SK-N-SH (cell line): ENCODE results near the gene AHRR. TPM values are rescaled to one million over a fixed set of nuclear protein-coding genes. Genes with fewer than 3 reads are reported as not detected.
"Not testable (repeated sequence)": the region's sequence is repeated elsewhere in the genome, so short reads cannot be mapped to it uniquely, and the experiment has no call there.

Experiments used
- CTCF ChIA-PET: fragments of 300-600, 350-600 bp; formaldehyde crosslinking; extraction: SDS; loops from one replicate; lab custom pipeline; 2021; lab: Yijun Ruan, JAX
- POLR2A ChIA-PET: fragments of 350-600 bp; sonication (Branson Sonifier 250); formaldehyde crosslinking; extraction: SDS; loops from one replicate; lab custom pipeline; 2020; ENCODE audit warnings: antibody characterized with exemption, inconsistent platforms; lab: Yijun Ruan, JAX
- DNase-seq: peaks from one replicate; pipeline ENCODE4 v3.0.0; 2012
- H2AFZ ChIP-seq: fragments of 200-600 bp; sonication (generic); 2 replicates; pipeline ENCODE4 v1.8.1; 2016; ENCODE audit warnings: antibody characterized with exemption, mild to moderate bottlenecking, low read depth
- H3F3A ChIP-seq: fragments of 200-600 bp; sonication (generic); replicated peaks from 2 replicates; pipeline ENCODE3; 2016; ENCODE audit warnings: antibody characterized with exemption, mild to moderate bottlenecking; ENCODE audit not compliant: insufficient read depth
- H3K27ac ChIP-seq, 2 experiments: fragments of 200-500 bp in 1 of 2; fragments of 200-600 bp in 1 of 2; sonication (Bioruptor generic) in 1 of 2; sonication (generic), shearing (Covaris generic) in 1 of 2; 2 replicates each; pipeline versions ENCODE4 v1.5.1 to v1.6.1; 2014 to 2016; ENCODE audit warnings: low read depth in 2 of 2, inconsistent platforms in 1 of 2, low read length in 1 of 2, mild to moderate bottlenecking in 1 of 2, mixed read lengths in 1 of 2
- H3K27me3 ChIP-seq: fragments of 200-600 bp; sonication (generic), shearing (Covaris generic); 2 replicates; pipeline ENCODE4 v1.6.1; 2016; ENCODE audit warnings: mixed run types; ENCODE audit not compliant: insufficient read depth
- H3K36me3 ChIP-seq, 2 experiments: fragments of 200-500 bp in 1 of 2; fragments of 200-600 bp in 1 of 2; sonication (Bioruptor generic) in 1 of 2; sonication (generic) in 1 of 2; replicated peaks in 1 of 2; 2 replicates each; pipeline versions ENCODE3 to v1.5.1; 2014 to 2016; ENCODE audit warnings: low read length in 1 of 2, mild to moderate bottlenecking in 1 of 2; ENCODE audit not compliant: insufficient read depth in 2 of 2, control insufficient read depth in 1 of 2
- H3K4me1 ChIP-seq, 2 experiments: fragments of 200-500 bp in 1 of 2; fragments of 200-600 bp in 1 of 2; sonication (Bioruptor generic) in 1 of 2; sonication (generic), shearing (Covaris generic) in 1 of 2; 2 replicates each; pipeline versions ENCODE4 v1.5.1 to v1.6.1; 2014 to 2016; ENCODE audit warnings: low read depth in 1 of 2, low read length in 1 of 2, mixed run types in 1 of 2; ENCODE audit not compliant: insufficient read depth in 2 of 2, control insufficient read depth in 1 of 2
- H3K4me2 ChIP-seq: fragments of 200-600 bp; sonication (generic), shearing (Covaris generic); 2 replicates; pipeline ENCODE4 v1.6.1; 2017; ENCODE audit warnings: mixed run types
- H3K4me3 ChIP-seq, 2 experiments: fragments of 200-500 bp in 1 of 2; fragments of 200-600 bp in 1 of 2; sonication (Bioruptor generic) in 1 of 2; sonication (generic), shearing (Covaris generic) in 1 of 2; 2 replicates each; pipeline versions ENCODE4 v1.5.1 to v1.8.1; 2014 to 2016; ENCODE audit warnings: low read depth in 2 of 2, inconsistent platforms in 1 of 2, low read length in 1 of 2, mild to moderate bottlenecking in 1 of 2, mixed read lengths in 1 of 2, moderate library complexity in 1 of 2
- H3K79me2 ChIP-seq: fragments of 200-600 bp; sonication (generic); 2 replicates; pipeline ENCODE4 v1.8.1; 2017; ENCODE audit warnings: mild to moderate bottlenecking; ENCODE audit not compliant: insufficient read depth
- H3K9ac ChIP-seq: fragments of 200-600 bp; sonication (generic); 2 replicates; pipeline ENCODE4 v1.6.1; 2017; ENCODE audit warnings: mixed run types
- H3K9me2 ChIP-seq: fragments of 200-600 bp; sonication (generic); 2 replicates; pipeline ENCODE4 v1.6.1; 2017; ENCODE audit warnings: mixed run types
- H3K9me3 ChIP-seq: fragments of 200-600 bp; sonication (generic); 2 replicates; pipeline ENCODE4 v1.6.1; 2017; ENCODE audit warnings: mixed run types, mild to moderate bottlenecking, moderate library complexity
- H4K20me1 ChIP-seq: fragments of 200-600 bp; sonication (generic); 2 replicates; pipeline ENCODE4 v1.6.1; 2017; ENCODE audit warnings: mild to moderate bottlenecking, mixed run types; ENCODE audit not compliant: insufficient read depth
- EP300 ChIP-seq, 2 experiments: IDR thresholded peaks; 2 replicates each; pipeline versions ENCODE4 v1.4.0 to v1.6.1; 2012; ENCODE audit warnings: borderline replicate concordance in 1 of 2, low read depth in 1 of 2, low read length in 1 of 2
- FOSL2 ChIP-seq: IDR thresholded peaks from 2 replicates; pipeline ENCODE4 v1.4.0; 2012; ENCODE audit warnings: low read depth, mild to moderate bottlenecking, moderate library complexity, borderline replicate concordance
- FOXM1 ChIP-seq: IDR thresholded peaks from 2 replicates; pipeline ENCODE4 v1.4.0; 2012; ENCODE audit warnings: low read depth, mild to moderate bottlenecking
- GABPA ChIP-seq: IDR thresholded peaks from 2 replicates; pipeline ENCODE4 v1.4.0; 2012; ENCODE audit warnings: low read depth, mild to moderate bottlenecking
- JUND ChIP-seq: IDR thresholded peaks from 2 replicates; pipeline ENCODE4 v1.4.0; 2012
- MEF2A ChIP-seq: IDR thresholded peaks from 2 replicates; pipeline ENCODE4 v1.4.0; 2012; ENCODE audit warnings: low read depth, borderline replicate concordance
- MXI1 ChIP-seq: IDR thresholded peaks from 2 replicates; pipeline ENCODE4 v1.6.1; 2012; ENCODE audit warnings: mild to moderate bottlenecking, low read depth, low read length, improper control_type of control experiment
- NRF1 ChIP-seq: IDR thresholded peaks from 2 replicates; pipeline ENCODE4 v1.6.1; 2012; ENCODE audit warnings: low read depth, mild to moderate bottlenecking, low read length
- POLR2AphosphoS5 ChIP-seq: IDR thresholded peaks from 2 replicates; pipeline ENCODE4 v1.6.1; 2012; ENCODE audit warnings: low read depth, low read length
- RAD21 ChIP-seq: IDR thresholded peaks from 2 replicates; pipeline ENCODE4 v1.6.1; 2012; ENCODE audit warnings: mild to moderate bottlenecking, low read length
- RCOR1 ChIP-seq: fragments of 150-350 bp; IDR thresholded peaks from 2 replicates; pipeline ENCODE4 v1.6.1; 2017; ENCODE audit warnings: antibody characterized with exemption, low read length
- RFX5 ChIP-seq: IDR thresholded peaks from 2 replicates; pipeline ENCODE4 v1.6.1; 2012; ENCODE audit warnings: mild to moderate bottlenecking, improper control_type of control experiment, low read length
- SMC3 ChIP-seq: IDR thresholded peaks from 2 replicates; pipeline ENCODE4 v1.6.1; 2012; ENCODE audit warnings: low read depth, low read length, improper control_type of control experiment
- TAF1 ChIP-seq: IDR thresholded peaks from 2 replicates; pipeline ENCODE4 v1.6.1; 2012; ENCODE audit warnings: low read depth, mild to moderate bottlenecking, low read length, moderate library complexity, borderline replicate concordance
- TCF12 ChIP-seq: IDR thresholded peaks from 2 replicates; pipeline ENCODE4 v1.4.0; 2012
- YY1 ChIP-seq: IDR thresholded peaks from 2 replicates; pipeline ENCODE4 v1.4.0; 2012; ENCODE audit warnings: low read depth, mild to moderate bottlenecking
- WGBS: methylation state at CpG from one replicate; pipeline ENCODE4 v1.1.6; 2017; ENCODE audit warnings: low lambda C conversion rate; 5-methylcytosine and 5-hydroxymethylcytosine counted together
- polyA plus RNA-seq, 3 experiments: library from polyadenylated mRNA; depleted of rRNA; stranded (reverse); fragments of >200 nt; gene quantifications; 2 replicates each; pipeline ENCODE4 v1.2.3, GENCODE V29; 2012
- TF ChIP-seq, protein P1 (sequence below): fragments of 150-350 bp; IDR thresholded peaks from 2 replicates; pipeline ENCODE4 v1.6.1; 2017; ENCODE audit warnings: antibody characterized with exemption, low read length, low read depth, borderline replicate concordance
- TF ChIP-seq, protein P2 (sequence below): fragments of 150-350 bp; IDR thresholded peaks from 2 replicates; pipeline ENCODE4 v1.6.1; 2016; ENCODE audit warnings: mild to moderate bottlenecking, low read depth, low read length
- TF ChIP-seq, protein P3 (sequence below): fragments of 200-600 bp; sonication (generic); IDR thresholded peaks from 2 replicates; pipeline ENCODE4 v1.6.1; 2017; ENCODE audit warnings: antibody characterized with exemption, mild to moderate bottlenecking, moderate library complexity
- TF ChIP-seq, protein P4 (sequence below): IDR thresholded peaks from 2 replicates; pipeline ENCODE4; 2012
- TF ChIP-seq, protein P5 (sequence below): IDR thresholded peaks from 2 replicates; pipeline ENCODE4 v1.4.0; 2012; ENCODE audit warnings: low read depth

AHRR gene
- 0.71 and 0.99 TPM in 2 replicates for polyA plus RNA-seq (2012; rRNA removed)
- polyA plus RNA-seq (2012; cell fraction: cytosol; rRNA removed), result 0.40 and 0.49 TPM in 2 replicates
- polyA plus RNA-seq (2012; cell fraction: nucleus; rRNA removed), result 3.2 and 3.3 TPM in 2 replicates

DNA sequence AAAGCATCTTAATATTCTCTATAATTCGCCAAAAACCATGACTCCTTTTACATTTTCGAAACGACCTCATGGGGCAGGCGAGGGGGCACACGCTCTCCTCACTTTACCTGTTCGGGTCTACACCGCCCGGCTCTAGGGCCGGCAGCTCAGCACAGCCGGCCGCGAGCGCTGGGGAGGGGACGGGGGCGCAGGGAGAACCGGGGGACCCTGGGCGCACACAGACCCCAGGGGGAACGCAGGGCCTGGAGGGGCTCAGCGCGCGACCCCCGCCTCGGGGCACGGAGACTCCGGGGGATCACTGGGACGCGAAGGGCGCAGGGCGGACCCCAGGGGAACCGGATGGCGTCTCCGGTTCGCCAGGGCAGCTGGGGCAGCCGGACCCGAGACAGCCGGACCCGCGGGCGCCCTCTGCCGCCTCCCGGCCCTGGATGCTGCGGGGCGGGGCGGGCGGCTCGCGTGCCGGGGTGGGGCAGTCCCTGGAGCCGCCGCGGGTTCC, at the start of gene AHRR:
Gene AHRR (plus strand): TSS at position 485 of the 496 bp plus-strand sequence. CDS start 22,189 bp downstream, outside the sequence.
- no peak within 1 kb of the TSS for H3K9ac ChIP-seq
- ChIA-PET CTCF (interaction anchor here (0.7 to 1.5 kb wide), 10 partner anchors 9 to 133 kb away, joined by 3 to 6 read pairs (median 4); no protein-coding TSS in a partner anchor), POLR2A (interaction anchor here (0.7 kb wide), 1 partner anchor 50 kb away, joined by 3 read pairs; the partner anchor contains the start of gene PDCD6)
- peak within 1 kb of the TSS; percentile 49 to 74 for H3K4me3 ChIP-seq
- peak within 1 kb of the TSS; percentile 63; the same call in 1 of the 2 replicates for H2AFZ ChIP-seq
- no peak within 1 kb of the TSS for H3K27ac ChIP-seq
- peaks cover 15% of the 10 kb centered on the region for H4K20me1 ChIP-seq
- H3K36me3 ChIP-seq, result peaks cover 0 to 8% of the 10 kb centered on the region in 2 experiments
- H3K9me3 ChIP-seq, result no peaks in the 10 kb centered on the region
- H3K9me2 ChIP-seq, result no peaks in the 10 kb centered on the region
- peaks cover 0 to 5% of the 10 kb centered on the region in 2 experiments; a peak in 1 of 4 replicates for H3K4me1 ChIP-seq
- under 1% methylated on average over 30 of the region's 51 CpGs for WGBS
- peak within 1 kb of the TSS; percentile 96 for H3K4me2 ChIP-seq
- H3F3A ChIP-seq, result peaks cover 6% of the 10 kb centered on the region
- DNase-seq, result peak; percentile 95
- H3K79me2 ChIP-seq, result no peaks in the 10 kb centered on the region
- TF ChIP-seq MEF2A (no peak), GABPA (no peak), YY1 (no peak), FOXM1 (no peak), SMC3 (peak; percentile 21; the same call in 1 of the 2 replicates), POLR2AphosphoS5 (no peak), TAF1 (no peak), MXI1 (no peak), JUND (no peak), RAD21 (0 out of 2 replicates have a peak, but pooled peaks have one; percentile 9), EP300 (IDR thresholded peaks at IDR 0.05; ENCODE audit: borderline replicate concordance in 1 of 2, low read depth in 1 of 2, low read length in 1 of 2) (no peak), FOSL2 (no peak), RFX5 (no peak), TCF12 (no peak), NRF1 (no peak), RCOR1 (no peak)
- TF ChIP-seq, protein P1, sequence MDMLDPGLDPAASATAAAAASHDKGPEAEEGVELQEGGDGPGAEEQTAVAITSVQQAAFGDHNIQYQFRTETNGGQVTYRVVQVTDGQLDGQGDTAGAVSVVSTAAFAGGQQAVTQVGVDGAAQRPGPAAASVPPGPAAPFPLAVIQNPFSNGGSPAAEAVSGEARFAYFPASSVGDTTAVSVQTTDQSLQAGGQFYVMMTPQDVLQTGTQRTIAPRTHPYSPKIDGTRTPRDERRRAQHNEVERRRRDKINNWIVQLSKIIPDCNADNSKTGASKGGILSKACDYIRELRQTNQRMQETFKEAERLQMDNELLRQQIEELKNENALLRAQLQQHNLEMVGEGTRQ, result no peak
- TF ChIP-seq, protein P2, sequence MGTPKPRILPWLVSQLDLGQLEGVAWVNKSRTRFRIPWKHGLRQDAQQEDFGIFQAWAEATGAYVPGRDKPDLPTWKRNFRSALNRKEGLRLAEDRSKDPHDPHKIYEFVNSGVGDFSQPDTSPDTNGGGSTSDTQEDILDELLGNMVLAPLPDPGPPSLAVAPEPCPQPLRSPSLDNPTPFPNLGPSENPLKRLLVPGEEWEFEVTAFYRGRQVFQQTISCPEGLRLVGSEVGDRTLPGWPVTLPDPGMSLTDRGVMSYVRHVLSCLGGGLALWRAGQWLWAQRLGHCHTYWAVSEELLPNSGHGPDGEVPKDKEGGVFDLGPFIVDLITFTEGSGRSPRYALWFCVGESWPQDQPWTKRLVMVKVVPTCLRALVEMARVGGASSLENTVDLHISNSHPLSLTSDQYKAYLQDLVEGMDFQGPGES, result no peak
- TF ChIP-seq, protein P3, sequence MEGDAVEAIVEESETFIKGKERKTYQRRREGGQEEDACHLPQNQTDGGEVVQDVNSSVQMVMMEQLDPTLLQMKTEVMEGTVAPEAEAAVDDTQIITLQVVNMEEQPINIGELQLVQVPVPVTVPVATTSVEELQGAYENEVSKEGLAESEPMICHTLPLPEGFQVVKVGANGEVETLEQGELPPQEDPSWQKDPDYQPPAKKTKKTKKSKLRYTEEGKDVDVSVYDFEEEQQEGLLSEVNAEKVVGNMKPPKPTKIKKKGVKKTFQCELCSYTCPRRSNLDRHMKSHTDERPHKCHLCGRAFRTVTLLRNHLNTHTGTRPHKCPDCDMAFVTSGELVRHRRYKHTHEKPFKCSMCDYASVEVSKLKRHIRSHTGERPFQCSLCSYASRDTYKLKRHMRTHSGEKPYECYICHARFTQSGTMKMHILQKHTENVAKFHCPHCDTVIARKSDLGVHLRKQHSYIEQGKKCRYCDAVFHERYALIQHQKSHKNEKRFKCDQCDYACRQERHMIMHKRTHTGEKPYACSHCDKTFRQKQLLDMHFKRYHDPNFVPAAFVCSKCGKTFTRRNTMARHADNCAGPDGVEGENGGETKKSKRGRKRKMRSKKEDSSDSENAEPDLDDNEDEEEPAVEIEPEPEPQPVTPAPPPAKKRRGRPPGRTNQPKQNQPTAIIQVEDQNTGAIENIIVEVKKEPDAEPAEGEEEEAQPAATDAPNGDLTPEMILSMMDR, result peak; percentile 45
- TF ChIP-seq, protein P4, sequence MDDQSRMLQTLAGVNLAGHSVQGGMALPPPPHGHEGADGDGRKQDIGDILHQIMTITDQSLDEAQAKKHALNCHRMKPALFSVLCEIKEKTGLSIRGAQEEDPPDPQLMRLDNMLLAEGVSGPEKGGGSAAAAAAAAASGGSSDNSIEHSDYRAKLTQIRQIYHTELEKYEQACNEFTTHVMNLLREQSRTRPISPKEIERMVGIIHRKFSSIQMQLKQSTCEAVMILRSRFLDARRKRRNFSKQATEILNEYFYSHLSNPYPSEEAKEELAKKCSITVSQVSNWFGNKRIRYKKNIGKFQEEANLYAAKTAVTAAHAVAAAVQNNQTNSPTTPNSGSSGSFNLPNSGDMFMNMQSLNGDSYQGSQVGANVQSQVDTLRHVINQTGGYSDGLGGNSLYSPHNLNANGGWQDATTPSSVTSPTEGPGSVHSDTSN, result no peak
- TF ChIP-seq, protein P5, sequence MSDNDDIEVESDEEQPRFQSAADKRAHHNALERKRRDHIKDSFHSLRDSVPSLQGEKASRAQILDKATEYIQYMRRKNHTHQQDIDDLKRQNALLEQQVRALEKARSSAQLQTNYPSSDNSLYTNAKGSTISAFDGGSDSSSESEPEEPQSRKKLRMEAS, result no peak
- peaks cover 13% of the 10 kb centered on the region; the same call in 1 of the 2 replicates for H3K27me3 ChIP-seq

DNA sequence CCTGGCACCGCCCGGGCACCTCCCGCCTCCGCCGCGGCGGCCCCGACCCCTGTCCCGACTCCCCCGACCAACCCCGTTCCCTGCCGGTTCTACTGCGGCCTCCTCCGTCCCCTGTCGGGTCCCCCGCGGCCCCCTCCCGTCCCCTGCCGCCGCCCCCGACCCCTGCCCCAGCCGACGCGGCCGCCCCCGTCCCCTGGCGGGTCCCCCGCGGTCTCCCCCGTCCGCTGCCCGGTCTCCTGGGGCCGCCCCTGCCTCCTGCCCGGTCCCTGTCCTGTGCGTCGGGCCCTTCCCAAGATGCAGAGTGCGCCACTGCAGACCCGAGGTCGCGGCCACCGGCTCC, 49.7 kb upstream of the AHRR start:
- H3K27ac ChIP-seq, result peak overlapping the region; percentile 68 to 79
- peaks cover 33% of the 10 kb centered on the region for H4K20me1 ChIP-seq
- H3K9ac ChIP-seq, result peak overlapping the region; percentile 80
- peak overlapping the region; percentile 68 to 93 for H3K4me3 ChIP-seq
- DNase-seq, H3K27me3 ChIP-seq, H3K9me3 ChIP-seq, H2AFZ ChIP-seq, H3K9me2 ChIP-seq, H3K4me1 ChIP-seq, H3F3A ChIP-seq: not testable (repeated sequence)
- ChIA-PET POLR2A (interaction anchor here (0.7 to 1.5 kb wide), 5 partner anchors 13 to 1489 kb away, joined by 3 to 8 read pairs (median 4); partner anchors contain the start of gene AHRR), CTCF (interaction anchor here (1.1 kb wide), 1 partner anchor 159 kb away, joined by 3 read pairs; no protein-coding TSS in a partner anchor)
- WGBS, result 0% methylated on average over 6 of the region's 41 CpGs
- peak overlapping the region; percentile 86 for H3K4me2 ChIP-seq
- H3K36me3 ChIP-seq, result peaks cover 20 to 24% of the 10 kb centered on the region in 2 experiments
- H3K79me2 ChIP-seq, result peaks cover 52% of the 10 kb centered on the region
